ENCODE measurements around the gene DHPS. TPM values are rescaled to one million over a fixed set of nuclear protein-coding genes. Genes with fewer than 3 reads are reported as not detected.
A peak's percentile ranks its signal among the peaks of the same experiment; 100 is the strongest.

The DHPS gene
- total and polyA plus RNA-seq, 2 of the 13 experiments (the other 11 are each of a cell fraction or from before 2014, with no cell fraction given) = 43.3 to 84.3 TPM

DNA sequence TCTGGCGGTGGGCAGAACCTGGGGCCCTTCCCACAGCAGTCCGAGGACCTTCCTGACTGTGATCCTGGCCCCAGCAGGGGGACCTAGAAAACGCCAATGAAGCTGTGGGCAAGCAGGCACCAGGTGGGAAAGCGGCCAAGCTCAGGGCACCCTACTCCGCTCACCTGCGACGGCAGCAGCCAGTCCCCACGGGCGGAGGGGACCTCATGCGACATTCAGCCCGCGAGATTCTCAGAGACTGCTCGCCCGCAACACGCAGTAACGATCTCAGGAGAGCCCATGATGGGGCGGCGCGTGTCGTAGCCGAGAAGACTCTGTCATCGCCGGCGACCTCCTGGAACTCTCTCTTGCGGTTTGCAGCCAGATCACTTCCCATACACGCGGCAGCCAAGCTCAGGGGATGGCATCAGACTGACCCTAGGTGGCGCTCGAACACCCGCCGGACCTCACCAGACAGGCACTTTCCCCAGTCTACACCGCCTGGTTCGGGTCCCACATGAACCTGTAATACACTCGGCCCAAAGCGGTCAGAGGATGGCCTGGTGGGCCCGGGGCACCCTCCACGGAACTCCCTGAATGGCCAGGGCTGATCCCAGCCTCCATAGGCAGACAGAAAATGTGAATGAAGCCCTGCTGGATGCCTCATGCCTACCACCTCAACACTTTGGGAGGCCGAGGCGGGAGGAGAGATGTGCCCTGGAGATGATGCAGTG lies 41.6 kb downstream of the DHPS start (continued):
- TF ChIP-seq BHLHE40 (IDR thresholded peaks at IDR 0.05; ENCODE audit: low read length) (no peak), ZNF556 (CRISPR knock-in tag; IDR thresholded peaks at IDR 0.05; ENCODE audit: borderline replicate concordance) (peak; percentile 80; the same call in 1 of the 2 replicates), ZNF101 (CRISPR knock-in tag; IDR thresholded peaks at IDR 0.05; ENCODE audit: borderline replicate concordance, low read depth) (no peak), NR2F6 (IDR thresholded peaks at IDR 0.05) (no peak), NR2F6 (CRISPR knock-in tag; IDR thresholded peaks at IDR 0.05) (0 out of 2 replicates have a peak, but pooled peaks have one; percentile 30), TEAD3 (CRISPR knock-in tag; optimal IDR thresholded peaks at IDR 0.05; ENCODE audit: borderline replicate concordance) (no peak), SKI (IDR thresholded peaks at IDR 0.05; ENCODE audit: partially characterized antibody) (peak; percentile 68), CEBPB (IDR thresholded peaks at IDR 0.05; ENCODE audit: borderline replicate concordance, low read depth, low read length) (no peak), PHF5A (CRISPR knock-in tag; IDR thresholded peaks at IDR 0.05; ENCODE audit: low read depth, unreplicated experiment) (no peak), ATF7 (IDR thresholded peaks at IDR 0.05) (no peak), ATF7 (CRISPR knock-in tag; IDR thresholded peaks at IDR 0.05) (no peak), ZNF792 (CRISPR knock-in tag; IDR thresholded peaks at IDR 0.05) (0 out of 2 replicates have a peak, but pooled peaks have one; percentile 26), YY1 (IDR thresholded peaks at IDR 0.05; ENCODE audit: insufficient read depth, insufficient replicate concordance, low read depth, low read length) (no peak)
- TF ChIP-seq, protein P1, sequence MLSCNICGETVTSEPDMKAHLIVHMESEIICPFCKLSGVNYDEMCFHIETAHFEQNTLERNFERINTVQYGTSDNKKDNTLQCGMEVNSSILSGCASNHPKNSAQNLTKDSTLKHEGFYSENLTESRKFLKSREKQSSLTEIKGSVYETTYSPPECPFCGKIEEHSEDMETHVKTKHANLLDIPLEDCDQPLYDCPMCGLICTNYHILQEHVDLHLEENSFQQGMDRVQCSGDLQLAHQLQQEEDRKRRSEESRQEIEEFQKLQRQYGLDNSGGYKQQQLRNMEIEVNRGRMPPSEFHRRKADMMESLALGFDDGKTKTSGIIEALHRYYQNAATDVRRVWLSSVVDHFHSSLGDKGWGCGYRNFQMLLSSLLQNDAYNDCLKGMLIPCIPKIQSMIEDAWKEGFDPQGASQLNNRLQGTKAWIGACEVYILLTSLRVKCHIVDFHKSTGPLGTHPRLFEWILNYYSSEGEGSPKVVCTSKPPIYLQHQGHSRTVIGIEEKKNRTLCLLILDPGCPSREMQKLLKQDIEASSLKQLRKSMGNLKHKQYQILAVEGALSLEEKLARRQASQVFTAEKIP (CRISPR knock-in tag; IDR thresholded peaks at IDR 0.05; ENCODE audit: borderline replicate concordance) = no peak
- TF ChIP-seq, protein P2, sequence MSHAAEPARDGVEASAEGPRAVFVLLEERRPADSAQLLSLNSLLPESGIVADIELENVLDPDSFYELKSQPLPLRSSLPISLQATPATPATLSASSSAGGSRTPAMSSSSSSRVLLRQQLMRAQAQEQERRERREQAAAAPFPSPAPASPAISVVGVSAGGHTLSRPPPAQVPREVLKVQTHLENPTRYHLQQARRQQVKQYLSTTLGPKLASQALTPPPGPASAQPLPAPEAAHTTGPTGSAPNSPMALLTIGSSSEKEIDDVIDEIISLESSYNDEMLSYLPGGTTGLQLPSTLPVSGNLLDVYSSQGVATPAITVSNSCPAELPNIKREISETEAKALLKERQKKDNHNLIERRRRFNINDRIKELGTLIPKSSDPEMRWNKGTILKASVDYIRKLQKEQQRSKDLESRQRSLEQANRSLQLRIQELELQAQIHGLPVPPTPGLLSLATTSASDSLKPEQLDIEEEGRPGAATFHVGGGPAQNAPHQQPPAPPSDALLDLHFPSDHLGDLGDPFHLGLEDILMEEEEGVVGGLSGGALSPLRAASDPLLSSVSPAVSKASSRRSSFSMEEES (CRISPR knock-in tag; IDR thresholded peaks at IDR 0.05) = no peak
- TF ChIP-seq, protein P3, sequence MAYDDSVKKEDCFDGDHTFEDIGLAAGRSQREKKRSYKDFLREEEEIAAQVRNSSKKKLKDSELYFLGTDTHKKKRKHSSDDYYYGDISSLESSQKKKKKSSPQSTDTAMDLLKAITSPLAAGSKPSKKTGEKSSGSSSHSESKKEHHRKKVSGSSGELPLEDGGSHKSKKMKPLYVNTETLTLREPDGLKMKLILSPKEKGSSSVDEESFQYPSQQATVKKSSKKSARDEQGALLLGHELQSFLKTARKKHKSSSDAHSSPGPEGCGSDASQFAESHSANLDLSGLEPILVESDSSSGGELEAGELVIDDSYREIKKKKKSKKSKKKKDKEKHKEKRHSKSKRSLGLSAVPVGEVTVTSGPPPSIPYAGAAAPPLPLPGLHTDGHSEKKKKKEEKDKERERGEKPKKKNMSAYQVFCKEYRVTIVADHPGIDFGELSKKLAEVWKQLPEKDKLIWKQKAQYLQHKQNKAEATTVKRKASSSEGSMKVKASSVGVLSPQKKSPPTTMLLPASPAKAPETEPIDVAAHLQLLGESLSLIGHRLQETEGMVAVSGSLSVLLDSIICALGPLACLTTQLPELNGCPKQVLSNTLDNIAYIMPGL (CRISPR knock-in tag; IDR thresholded peaks at IDR 0.05; ENCODE audit: borderline replicate concordance in 1 of 2, low read depth in 1 of 2) = peak; percentile 90 to 91
- TF ChIP-seq, protein P4, sequence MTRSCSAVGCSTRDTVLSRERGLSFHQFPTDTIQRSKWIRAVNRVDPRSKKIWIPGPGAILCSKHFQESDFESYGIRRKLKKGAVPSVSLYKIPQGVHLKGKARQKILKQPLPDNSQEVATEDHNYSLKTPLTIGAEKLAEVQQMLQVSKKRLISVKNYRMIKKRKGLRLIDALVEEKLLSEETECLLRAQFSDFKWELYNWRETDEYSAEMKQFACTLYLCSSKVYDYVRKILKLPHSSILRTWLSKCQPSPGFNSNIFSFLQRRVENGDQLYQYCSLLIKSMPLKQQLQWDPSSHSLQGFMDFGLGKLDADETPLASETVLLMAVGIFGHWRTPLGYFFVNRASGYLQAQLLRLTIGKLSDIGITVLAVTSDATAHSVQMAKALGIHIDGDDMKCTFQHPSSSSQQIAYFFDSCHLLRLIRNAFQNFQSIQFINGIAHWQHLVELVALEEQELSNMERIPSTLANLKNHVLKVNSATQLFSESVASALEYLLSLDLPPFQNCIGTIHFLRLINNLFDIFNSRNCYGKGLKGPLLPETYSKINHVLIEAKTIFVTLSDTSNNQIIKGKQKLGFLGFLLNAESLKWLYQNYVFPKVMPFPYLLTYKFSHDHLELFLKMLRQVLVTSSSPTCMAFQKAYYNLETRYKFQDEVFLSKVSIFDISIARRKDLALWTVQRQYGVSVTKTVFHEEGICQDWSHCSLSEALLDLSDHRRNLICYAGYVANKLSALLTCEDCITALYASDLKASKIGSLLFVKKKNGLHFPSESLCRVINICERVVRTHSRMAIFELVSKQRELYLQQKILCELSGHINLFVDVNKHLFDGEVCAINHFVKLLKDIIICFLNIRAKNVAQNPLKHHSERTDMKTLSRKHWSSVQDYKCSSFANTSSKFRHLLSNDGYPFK (CRISPR knock-in tag; IDR thresholded peaks at IDR 0.05; ENCODE audit: borderline replicate concordance) = peak; percentile 41; the same call in 1 of the 2 replicates
- TF ChIP-seq, protein P5, sequence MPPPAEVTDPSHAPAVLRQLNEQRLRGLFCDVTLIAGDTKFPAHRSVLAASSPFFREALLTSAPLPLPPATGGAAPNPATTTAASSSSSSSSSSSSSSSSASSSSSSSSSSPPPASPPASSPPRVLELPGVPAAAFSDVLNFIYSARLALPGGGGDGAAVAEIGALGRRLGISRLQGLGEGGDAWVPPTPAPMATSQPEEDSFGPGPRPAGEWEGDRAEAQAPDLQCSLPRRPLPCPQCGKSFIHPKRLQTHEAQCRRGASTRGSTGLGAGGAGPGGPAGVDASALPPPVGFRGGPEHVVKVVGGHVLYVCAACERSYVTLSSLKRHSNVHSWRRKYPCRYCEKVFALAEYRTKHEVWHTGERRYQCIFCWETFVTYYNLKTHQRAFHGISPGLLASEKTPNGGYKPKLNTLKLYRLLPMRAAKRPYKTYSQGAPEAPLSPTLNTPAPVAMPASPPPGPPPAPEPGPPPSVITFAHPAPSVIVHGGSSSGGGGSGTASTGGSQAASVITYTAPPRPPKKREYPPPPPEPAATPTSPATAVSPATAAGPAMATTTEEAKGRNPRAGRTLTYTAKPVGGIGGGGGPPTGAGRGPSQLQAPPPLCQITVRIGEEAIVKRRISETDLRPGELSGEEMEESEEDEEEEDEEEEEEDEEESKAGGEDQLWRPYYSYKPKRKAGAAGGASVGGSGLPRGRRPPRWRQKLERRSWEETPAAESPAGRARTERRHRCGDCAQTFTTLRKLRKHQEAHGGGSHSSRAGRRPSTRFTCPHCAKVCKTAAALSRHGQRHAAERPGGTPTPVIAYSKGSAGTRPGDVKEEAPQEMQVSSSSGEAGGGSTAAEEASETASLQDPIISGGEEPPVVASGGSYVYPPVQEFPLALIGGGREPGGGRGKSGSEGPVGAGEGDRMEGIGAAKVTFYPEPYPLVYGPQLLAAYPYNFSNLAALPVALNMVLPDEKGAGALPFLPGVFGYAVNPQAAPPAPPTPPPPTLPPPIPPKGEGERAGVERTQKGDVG (CRISPR knock-in tag; IDR thresholded peaks at IDR 0.05; ENCODE audit: borderline replicate concordance) = peak; percentile 59; the same call in 1 of the 2 replicates
